LNCAP (cell line): ENCODE results near the gene PTPN3.

ENCODE experiments used
- TF ChIP-seq, protein P1 (sequence below): fragments of 450-650 bp; IDR thresholded peaks from 2 replicates; pipeline ENCODE4 v1.5.1; 2017; ENCODE audit warnings: mild to moderate bottlenecking

The PTPN3 gene

DNA sequence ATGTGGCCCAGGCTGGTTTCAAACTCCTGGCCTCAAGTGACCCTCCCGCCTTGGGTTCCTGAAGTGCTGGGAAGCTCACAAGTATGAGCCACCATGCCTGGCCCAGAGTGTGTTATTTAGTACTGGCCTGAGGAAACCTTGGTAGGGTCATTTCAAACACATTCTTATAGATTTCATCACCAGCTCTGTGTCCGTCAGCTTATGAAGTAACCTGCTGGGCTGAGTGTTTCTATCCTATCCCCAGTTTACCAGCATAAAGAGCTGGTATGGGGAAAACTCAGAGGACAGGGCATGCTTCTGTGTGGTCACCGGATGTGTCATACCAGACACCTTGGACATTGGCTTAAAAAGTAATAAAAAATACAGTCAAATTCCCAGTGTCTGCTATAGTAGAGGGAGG lies 45.3 kb downstream of the PTPN3 start:
- TF ChIP-seq, protein P1, sequence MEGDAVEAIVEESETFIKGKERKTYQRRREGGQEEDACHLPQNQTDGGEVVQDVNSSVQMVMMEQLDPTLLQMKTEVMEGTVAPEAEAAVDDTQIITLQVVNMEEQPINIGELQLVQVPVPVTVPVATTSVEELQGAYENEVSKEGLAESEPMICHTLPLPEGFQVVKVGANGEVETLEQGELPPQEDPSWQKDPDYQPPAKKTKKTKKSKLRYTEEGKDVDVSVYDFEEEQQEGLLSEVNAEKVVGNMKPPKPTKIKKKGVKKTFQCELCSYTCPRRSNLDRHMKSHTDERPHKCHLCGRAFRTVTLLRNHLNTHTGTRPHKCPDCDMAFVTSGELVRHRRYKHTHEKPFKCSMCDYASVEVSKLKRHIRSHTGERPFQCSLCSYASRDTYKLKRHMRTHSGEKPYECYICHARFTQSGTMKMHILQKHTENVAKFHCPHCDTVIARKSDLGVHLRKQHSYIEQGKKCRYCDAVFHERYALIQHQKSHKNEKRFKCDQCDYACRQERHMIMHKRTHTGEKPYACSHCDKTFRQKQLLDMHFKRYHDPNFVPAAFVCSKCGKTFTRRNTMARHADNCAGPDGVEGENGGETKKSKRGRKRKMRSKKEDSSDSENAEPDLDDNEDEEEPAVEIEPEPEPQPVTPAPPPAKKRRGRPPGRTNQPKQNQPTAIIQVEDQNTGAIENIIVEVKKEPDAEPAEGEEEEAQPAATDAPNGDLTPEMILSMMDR = no peak

DNA sequence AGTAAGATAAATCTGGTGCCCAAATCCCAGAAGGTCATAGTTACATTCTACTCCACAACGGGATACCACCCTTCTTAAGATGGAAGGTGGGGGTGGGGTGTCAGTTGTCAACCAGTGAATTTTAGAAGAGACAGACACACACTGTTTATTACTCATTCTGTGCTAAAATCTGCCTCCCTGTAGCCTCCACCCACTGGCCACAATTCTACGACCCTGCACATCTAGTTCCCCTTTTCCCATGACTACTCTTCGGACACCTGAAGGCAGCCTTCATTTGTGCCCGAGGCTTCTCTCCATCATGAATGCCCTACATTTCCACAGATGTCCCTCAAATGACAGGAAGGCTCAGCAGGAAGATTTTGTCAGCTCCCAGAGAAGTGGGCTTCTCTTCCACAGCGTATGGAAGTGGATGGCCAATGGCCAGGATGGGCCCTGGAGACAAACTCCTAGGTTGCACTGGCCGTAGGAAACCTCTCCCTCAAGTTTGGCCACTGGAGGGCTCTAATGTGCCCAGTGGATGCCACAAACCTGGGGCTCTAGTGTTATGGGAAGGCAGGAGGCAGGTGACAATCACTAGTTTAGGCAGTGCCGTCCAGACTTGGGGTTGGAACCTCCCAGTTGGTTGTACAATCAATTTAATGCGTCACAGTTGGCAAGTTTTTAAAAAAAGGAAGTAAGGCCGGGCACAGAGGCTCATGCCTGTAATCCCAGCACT lies 46.6 kb downstream of the PTPN3 start:
- TF ChIP-seq, protein P1 = no peak

DNA sequence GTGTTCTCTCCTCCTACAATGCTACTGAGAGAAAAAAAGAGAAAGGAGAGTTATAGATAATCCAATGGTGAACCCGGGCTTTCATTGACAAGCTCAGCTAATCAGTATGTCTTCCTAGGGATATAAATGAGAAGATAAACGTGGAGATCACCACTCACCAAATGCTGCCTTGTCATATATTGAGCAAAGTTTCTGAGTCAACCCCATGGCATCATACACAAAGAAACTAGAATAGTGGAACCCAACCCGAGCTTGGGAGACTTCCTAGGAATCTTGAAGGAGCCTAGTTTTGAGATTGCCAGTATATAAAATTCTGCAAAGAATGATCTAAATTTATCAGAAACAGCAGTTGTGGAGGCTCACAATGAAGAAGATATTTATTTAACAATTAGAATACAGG lies 47.8 kb downstream of the PTPN3 start:
- TF ChIP-seq, protein P1 = no peak

DNA sequence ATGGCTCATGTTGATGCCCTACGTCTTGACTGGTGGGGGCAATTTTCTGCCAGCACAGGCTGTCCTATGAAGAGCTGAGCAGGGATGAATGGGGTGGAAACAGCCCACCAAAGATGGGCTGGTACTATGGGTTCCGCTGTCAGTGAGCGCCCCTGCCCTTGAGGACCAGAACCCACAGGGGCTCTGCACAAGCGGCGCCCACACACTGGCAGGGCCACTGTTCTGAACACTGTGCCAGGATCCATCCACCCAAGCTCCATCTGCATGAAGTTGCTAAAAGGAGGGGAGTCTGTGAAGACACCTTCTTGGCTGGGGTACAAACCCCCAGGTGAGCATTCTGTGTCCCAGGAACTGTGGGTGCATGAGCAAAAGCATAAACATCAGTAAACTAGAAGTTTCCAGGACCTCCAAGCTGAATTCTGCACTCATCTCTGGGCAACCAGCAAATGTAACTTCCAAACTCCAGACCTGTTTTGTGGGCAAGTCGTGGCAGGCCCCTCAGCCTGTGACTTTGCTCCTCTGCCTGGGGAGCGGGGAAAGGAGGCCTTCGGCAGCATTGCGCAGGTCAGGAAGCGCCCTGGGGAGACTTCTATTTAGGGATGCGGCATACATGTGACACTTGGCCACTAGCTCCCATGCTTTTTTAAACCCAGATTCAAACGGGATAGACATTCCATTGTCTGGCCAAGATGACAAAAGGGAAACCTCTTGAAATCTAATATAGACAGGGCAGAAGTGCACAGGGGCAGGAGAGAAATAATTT lies 48.9 kb downstream of the PTPN3 start:
- TF ChIP-seq, protein P1 = no peak

DNA sequence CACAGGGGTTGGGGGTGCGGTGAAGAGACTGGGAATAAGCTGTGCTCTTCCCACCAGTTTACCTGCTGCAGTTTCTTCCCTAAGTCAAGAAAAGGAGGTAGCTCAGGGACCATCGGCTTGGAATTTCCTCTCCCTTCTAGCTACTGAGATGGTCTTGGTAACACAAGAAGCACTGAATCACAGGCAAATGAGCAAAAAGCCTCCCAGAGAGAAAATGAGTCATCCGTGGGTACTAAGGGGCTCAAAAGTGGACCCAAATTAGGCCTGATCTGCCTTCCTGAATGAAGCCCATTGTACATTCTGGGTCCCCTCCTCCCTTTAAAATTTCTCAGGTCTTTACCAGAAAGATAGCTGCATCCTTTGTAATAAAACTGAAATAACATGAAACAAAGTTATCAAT lies 49.9 kb downstream of the PTPN3 start:
- TF ChIP-seq, protein P1 = no peak

DNA sequence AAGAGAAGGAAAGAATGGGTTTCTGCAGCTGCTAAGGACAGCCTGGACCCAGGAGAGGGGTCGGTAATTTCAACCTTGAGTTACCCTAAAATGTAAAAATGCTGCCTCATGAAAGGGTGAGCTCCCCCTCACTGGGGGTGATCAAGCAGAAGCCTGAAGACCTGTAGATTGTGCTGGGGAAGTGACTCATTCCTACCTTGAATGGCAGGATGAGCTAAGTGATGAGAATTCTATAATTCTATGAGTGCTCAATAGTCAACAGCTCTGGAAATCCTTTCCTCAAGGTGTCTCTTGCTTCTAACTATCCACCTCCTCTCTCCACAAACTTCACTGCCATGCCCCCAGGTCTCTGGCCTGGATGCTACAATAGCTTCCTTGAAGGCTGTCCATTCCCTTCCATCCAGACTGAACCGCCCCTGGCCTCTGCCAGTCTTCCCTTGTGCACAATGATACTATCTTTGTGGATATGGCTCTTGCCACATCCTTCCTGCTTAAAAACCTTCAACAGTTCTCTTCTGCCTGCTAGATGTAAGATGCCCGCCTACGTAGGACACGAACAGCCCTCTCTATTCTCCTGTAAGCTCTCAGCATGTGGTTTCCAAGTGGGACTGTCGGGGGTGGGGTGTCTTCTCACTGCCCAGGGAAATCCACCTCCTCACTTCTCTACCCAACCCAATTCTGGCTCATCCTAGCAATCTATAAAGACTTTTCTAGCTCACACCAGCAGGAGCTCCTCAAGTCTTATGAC lies 50.6 kb downstream of the PTPN3 start:
- TF ChIP-seq, protein P1 = no peak

DNA sequence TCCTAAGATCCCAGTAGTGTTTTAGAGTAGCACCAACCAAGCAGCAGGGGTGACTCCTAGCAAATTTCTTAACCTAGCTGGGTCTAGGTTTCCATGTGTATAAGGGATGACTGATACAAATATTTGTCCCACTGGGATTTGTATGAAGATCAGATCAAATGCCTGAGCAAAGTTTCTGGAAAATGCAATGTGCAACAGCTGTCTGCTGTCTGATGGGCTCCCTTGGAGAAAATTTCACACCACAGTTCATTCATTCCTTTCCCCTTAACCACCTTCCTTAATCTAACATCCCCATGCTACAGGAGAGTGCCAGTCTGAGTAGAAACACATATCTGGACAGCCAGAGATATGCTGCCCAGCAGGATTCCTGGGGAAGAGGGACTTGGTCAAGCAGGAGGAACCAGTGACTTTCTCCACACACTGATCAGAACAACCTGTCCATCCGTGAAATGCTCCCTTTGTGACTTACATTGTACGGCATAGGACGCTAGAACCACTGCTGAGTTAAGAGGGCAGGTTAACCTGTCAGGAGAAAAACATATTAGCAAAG lies 53.3 kb downstream of the PTPN3 start:
- TF ChIP-seq, protein P1 = no peak
